Effector CD8-positive, alpha-beta T cell (primary cell): ENCODE measurements around the gene TMCO5A.

Experiments
- DNase-seq: peaks from one replicate; lab custom pipeline; 2025; lab: John Stamatoyannopoulos, UW

Gene TMCO5A

DNA sequence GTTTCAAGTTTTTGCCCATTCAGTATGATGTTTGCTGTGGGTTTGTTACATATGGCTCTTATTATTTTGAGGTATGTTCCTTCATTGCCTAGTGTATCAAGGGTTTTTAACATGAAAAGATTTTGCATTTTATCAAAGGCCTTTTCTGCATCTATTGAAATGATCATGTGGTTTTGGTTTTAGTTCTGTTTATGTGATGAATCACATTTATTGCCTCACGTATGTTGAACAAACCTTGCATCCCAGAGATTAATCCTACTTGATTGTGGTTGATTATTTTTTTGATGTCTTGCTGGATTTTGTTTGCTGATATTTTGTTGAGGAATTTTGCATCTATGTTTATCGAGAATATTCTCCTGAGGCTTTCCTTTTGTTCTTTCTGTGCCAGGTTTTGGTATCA is 39.4 kb downstream of the TMCO5A start:
- DNase-seq: no peak

- no peak for DNase-seq
Measured at GRCh38 chr15:37978231-37978630, 43.8 kb downstream of the TMCO5A start.

DNA sequence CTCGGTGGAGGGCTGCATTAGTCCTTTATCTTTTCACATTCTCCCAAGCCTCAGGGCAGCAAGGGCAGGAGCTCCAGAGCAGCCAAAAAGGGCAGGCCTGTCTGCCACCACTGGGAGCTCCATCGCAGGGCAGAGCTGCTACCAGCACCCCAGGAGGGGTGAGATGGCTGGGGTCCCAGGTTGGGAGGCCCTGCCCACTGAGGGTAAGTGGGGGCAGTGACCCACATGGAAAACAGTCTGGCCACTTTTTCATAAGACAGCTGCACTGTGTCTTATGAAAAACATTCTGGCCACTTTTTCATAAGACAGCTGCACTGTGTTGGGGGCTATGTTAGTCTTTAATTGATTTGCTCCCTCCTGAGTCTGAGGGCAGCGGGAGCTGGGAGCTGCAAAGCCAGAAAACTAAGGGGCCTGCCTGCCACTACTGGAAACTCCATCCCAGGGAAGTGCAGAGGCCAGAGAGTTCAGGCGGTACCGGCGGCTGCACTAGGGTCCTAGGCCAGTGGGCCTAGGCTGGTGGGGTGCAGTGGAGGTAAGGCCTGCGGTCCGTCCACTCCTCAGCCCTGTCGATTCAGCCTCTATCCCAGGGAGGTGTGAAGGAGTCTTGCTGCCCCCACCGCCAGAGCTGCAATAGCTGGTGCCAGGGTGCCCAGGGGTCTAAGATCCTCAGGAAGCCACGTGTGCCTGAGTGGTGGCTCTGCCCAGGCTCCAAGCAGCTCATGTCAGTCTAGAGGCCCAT is 45.4 kb downstream of the TMCO5A start:
- no peak for DNase-seq

GRCh38 chr15:37981201-37981600 is 46.8 kb downstream of the TMCO5A start:
- DNase-seq: no peak

- DNase-seq: no peak
Measured at GRCh38 chr15:37981775-37982174, 47.3 kb downstream of the TMCO5A start.

- DNase-seq: no peak
Measured at GRCh38 chr15:37984368-37984767, 49.9 kb downstream of the TMCO5A start.

GRCh38 chr15:37995461-37996347 is 61.3 kb downstream of the TMCO5A start:
- DNase-seq: no peak
